ENCODE results near the gene GMDS.

GMDS gene

DNA sequence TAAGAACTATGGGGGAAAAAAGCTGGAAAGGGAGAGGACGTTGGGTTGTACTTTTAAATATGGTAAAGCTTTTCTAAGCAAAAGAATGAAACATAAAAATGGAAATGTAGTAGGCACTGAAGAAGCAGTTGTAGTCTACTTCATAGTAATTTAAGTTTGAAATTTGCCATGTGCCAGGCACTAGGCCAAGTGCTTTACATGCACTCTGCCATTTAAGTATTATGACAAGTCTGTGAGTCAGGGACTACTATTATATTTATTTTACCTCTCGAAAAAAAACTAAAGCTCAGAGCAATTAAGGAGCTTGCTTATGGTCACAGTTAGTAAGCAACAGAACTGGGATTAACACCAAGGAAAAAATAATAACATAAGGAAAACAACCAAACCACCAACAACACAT is 257.8 kb downstream of the GMDS start:
- no peak for DNase-seq (ENCODE audit: low spot score)

DNA sequence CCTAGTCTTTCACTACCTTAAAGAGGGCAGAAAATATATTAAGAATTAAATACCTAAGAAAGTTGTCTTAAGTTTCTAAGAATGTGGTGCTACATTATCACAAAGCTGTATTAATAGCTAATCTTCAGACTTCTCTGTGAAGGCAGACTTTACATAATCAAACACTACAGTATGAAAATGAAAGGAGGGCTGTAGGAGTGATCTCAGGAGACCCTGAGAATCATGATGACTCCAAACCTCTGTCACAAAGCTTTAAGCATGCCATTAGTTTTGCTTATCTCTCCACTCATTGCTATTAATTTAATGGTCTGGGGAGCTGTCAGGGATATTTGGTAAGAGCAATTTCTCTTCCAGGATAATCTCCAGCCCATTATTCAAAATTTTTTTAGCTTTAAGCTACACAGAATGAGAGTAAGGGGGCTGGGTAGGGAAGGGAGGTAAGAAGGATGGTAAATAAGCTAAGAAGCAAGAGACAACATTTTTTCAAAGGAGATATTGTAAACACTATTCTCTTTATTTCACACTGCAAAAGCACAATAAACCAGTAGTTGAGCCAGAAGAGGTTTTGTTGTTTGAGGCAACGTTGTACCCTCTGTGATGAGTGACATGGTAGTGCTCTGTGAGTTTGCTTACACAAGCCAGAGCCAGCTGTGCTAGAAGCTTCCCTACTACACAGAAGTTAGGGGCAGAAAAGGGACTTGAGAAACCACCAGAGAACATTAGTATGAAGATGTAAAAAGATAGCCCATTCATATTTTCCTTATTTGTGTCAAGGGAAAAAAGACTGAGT is 258.8 kb downstream of the GMDS start:
- no peak for DNase-seq (ENCODE audit: low spot score)

DNA sequence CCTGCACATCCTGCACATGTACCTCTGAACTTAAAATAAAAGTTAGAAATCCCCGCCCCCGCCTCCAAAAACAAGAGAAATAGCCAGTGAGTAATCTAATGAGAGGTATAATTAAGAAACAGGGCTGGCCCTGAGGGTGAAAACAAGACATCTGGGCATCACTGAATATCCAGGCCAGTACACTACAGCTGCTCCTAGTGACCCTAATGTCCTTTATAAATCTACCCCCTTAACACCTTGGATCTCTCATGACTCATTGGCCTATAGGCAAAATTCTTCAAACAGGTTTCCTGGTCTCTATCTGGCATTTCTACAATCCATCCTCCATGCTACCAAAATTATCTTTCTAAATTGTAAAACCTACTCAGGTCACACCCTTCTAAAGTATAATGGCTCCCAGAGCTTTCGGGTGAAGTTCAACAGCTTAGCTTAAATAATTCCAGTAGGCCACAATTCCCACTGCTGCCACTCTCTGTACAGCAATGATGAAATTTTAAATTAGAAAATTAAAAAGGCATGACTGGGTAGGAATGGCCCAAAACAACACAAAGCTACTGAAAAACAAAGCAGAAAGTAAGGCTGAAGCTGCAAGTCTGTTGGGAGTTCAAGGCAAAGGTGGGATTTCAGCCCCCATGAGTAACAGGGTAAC is 260.9 kb downstream of the GMDS start:
- DNase-seq (ENCODE audit: low spot score): no peak

DNA sequence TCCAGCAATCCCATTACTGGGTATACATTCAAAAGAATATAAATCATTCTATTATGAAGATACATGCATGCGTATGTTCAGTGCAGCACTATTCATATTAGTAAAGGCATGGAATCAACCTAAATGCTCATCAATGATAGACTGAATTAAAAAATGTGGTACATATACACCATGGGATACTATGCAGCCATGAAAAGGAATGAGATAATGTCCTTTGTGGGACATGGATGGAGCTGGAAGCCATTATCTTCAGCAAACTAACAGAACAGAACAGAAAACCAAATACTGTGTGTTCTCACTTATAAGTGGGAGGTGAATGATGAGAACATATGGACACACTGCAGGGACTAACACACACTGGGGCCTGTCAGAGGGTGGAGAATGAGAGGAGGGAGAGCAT is 261.6 kb downstream of the GMDS start:
- no peak for DNase-seq (ENCODE audit: low spot score)

DNA sequence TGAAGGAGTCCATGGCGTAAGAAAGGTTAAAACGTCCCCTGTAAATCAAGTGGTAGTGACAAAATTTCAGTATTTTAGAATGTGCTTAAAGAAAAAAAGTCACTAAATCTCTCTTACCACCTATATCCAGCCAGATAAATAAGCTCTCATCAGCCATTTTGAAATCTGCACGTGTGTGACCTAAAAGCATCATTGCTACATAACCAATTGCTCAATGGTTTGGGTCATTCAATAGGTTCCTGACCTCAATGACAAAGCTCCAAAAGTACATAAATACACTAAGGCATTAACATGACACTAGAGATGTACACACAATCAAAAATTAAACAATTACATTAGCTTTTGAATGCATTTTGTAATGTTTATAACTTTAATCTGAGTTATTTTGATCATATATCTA is 272.4 kb downstream of the GMDS start:
- DNase-seq (ENCODE audit: low spot score): no peak

DNA sequence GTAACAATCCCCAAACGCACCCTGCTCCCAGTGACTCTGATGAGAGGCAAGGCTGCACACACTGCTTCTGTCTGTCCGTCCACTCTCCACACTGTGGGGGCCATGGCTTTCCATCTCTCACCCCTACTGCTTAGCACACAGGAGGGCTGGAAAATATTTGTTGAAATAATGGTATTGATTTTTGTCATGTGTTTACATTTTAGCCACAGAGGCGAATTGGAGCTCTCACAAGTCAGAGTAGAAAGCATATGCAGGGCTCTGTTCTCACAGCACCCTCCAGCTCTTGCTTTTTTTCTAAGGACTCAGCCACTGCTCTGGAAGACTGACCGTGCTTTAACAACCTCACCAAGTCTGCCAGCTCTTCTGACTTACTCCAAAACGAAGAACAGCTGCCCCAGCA is 273.8 kb downstream of the GMDS start:
- no peak for DNase-seq (ENCODE audit: low spot score)

DNA sequence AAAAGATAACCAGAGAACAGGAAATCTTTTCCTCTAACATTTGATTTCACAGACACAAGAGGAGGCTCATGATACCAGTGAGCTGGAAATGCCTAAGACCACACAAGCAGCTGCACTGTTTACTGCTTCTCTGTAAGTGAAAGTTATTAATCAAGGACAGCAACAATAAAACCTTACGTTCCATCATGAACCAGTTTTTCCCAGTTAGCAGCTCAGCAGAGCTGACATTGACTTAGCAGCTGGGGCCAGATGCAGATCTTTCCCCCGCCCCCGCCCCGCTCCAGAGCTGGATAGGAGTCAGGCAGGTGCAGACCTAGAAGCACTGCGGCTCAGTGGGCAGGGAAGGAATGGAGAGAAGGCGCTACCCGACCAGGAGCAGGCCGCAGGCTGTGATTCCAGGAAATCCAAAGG is 275.2 kb downstream of the GMDS start:
- DNase-seq (ENCODE audit: low spot score): no peak

DNA sequence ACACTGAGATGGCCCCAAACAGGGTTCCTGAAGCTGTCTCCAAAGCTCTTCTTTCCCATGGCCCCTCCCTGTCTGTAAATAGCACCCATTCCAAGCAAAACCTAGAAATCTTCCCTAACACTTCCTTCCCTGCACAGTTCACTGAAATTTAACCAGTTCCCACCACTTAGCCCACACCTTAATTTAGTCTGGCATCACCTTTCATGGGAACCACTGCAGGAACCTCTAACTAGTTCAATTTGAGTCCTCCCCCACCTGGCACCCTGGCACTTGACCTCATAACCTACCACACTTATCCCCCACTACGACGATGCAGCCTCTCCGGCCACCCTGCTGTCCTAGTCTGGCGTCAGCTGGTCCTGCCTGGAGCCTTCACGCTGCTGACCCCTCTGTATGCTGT is 278.7 kb downstream of the GMDS start:
- no peak for DNase-seq (ENCODE audit: low spot score)

DNA sequence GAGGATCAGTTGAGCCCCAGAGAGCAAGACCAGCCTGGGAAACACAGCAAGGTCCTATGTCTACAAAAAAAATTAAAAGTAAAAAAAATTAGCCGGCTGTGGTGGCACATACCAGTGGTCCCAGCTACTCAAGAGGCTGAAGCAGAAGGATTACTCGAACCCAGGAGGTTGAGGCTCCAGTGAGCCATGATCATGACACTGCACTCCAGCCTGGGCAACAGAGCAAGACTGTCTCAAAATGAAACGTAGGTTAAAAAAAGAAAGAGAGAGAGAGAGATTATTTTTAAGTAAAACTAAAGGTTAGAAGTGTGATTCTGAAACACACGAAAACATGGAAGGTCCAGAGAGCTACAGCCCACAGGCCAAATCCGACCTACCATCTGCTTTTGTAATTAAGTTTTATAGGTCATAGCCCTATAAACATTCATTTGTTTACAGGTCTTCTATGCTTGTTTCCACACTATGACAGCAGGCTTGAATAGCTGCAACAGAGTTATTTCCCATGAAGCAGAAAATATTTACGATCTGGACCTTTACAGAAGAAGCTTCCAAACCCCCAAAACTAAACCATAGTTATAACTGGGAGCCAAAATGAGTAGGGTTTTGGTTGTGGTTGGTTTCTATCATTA is 279.7 kb downstream of the GMDS start:
- no peak for DNase-seq (ENCODE audit: low spot score)

DNA sequence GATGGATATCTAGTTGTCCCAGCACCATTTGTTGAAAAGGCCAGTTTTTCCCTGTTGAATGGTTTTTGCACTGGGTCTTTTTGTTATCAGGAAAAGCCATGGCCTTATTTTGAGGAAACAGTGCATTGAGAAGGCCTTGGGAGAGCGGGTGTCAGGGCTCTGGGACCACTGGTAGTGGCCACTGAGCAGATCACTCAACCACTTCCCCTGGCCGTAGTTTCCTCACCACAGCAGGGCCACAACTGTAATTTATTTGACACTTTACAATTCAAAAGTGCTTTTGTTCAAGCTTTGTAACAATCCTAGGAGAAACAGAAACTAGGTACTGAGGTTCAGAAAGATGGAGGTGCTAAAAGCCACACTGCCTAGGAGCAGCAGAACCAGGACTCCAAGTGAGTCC is 281.8 kb downstream of the GMDS start:
- DNase-seq (ENCODE audit: low spot score): no peak

DNA sequence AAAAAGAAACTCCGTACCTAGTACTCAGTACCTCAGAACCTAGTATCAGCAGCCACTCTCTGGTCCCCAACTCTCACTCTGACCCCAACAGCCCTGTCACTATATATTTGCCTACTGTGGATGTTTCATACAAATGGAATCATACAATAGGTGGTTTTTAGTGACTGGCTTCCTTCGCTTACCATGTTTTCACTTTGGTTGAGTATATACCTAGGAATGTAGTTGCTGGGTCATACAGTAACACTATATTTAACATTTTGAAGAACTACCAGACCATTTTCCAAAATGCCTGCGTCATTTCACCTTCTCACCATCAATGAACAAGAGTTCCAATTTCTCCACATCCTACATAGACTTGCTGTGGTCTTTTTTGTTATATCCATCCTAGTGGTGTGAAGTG is 283.2 kb downstream of the GMDS start:
- no peak for DNase-seq (ENCODE audit: low spot score)

DNA sequence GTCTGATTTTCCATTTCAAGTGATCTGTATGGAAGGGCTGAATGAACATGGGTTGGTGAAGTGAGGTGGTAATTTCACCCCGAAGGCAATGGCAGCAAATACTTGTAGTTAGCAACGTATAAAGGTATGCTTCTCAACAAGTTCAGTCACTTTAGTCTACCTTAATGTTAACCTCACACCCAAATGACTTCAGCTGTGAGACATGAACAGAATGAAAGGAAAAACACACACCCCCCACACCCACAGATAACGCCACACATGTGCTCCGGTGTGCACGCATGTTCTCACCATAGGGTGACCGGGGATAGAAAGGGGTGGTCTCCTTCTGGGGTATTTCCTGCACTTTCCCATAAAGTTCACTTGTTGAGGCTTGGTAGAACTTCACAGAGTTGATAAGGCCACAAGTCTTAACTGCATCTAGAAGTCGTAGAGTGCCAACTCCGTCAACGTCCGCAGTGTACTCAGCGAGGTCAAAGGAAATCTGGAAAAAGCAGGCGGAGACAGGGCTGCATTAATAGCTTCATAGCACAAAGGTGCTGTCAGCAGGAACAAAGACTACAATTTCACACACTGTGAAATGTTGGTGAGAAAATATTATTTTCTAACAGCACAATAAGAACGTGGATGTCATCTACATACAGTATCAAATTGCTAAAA is 284.8 kb downstream of the GMDS start:
- DNase-seq (ENCODE audit: low spot score): no peak

DNA sequence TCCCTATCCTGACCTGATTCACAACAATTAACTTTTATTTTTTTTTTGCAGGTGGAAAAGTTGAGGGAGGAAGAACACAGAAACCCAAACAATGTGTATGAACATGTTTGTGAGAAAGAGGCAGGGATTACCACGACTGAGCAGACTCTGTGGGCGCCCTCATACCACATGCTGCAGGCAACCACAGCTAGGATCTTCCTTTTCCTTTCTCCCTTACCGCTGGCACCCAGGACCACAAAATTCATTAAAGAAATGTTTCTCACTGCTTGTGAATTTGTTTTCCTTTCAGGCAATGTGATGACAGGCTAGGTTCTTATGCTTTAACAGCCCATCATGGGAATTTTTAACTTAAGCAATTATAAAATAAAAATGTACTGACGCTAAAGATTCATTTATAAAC is 287.1 kb downstream of the GMDS start:
- no peak for DNase-seq (ENCODE audit: low spot score)

DNA sequence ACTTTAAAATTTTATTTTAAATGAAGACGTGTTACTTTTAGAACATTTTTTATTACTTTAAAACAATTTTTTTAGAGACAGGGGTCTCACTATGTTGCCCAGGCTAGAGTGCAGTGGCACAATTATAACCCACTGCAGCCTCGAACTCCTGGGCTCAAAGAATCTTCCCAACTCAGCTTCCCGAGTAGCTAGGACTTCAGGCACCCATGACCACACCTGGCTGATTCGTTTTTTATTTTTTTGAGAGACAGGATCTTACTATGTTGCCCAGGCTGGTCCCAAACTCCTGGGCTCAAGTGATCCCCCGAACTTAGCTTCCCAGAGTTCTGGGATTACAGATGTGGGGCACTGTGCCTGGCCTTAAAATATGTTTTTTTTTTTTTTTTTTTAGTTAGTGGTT is 287.7 kb downstream of the GMDS start:
- DNase-seq (ENCODE audit: low spot score): no peak

DNA sequence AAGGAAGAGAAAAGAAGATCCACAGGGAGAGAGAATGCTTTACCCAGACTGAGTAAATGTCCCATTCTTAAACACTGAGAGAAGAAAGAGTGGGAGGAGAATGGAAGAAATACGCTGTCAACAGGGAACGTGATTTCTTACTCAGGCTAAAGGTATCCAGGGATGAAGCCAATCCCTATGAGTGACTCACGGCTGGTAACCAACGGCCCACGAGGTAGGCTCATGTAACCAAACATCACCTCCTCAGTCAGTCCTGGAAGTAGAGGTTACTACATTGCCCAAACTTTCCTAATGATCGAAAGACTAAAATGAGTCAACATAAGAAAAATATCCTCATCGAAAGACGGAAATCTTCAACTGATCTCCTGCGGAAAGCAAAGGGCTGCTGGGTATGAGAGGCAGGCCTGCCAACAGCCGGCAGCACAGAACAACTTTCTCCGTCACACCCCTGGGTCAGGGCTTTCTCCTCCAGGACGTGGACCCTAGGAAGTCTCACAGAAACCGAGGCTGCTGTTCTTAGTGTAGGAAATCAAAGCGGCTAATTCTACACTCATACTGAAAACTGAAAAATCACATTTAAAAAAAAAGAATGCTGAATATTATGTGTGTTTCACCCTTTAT is 292.6 kb downstream of the GMDS start:
- no peak for DNase-seq (ENCODE audit: low spot score)

DNA sequence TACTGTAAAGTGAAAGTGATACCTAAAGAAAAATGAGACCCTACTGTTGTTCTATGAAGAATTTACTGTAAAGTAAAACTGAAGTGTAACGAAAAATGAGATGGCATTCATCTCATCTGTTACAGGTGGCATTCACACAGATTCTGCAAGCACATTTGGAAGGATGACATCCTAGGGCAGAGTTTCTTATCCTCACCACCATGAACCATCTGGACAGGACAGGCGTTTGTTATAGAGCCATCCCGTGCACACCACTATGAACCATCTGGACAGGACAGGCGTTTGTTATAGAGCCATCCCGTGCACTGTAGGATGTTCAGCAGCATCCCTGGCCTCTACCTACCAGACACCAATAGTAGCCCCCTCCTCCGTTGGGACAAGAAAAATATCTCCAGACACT is 294.8 kb downstream of the GMDS start:
- DNase-seq (ENCODE audit: low spot score): no peak

DNA sequence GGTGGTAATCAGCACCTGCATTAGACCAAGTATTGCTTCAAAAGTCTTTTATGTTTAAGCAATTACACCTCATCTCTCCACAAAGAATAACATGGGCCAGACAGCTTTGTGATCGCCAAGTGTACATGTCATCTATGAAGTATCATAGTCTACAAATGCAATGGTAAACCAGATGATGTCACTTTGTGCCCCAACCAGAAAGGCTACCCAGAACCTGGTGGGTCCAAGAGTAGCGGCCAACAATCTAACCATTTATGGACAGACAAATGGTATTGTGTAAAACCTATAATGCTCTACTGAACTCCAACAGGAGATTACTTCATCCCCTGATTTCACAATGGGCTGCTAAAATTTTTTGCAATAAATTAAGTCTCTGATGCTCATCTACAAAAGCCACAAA is 295.9 kb downstream of the GMDS start:
- DNase-seq (ENCODE audit: low spot score): no peak

DNA sequence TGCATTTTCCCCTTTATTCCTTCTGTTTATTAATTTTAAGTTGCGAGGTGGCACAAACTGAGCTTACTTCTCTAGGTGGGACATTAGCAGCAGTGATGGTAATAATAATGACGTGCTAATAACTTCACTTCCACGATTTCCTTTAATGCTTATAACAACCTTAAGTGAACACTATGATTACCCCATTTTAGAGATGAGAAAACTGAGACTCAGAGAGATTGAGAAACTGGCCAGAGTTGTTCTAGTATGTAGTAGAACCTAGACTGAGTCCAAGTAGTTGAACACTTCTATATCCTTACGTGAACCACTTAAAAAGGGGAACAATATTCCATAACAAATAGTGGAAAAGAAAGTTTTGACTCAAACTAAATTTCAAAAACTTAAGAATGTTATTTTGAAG is 297.5 kb downstream of the GMDS start:
- DNase-seq (ENCODE audit: low spot score): no peak

DNA sequence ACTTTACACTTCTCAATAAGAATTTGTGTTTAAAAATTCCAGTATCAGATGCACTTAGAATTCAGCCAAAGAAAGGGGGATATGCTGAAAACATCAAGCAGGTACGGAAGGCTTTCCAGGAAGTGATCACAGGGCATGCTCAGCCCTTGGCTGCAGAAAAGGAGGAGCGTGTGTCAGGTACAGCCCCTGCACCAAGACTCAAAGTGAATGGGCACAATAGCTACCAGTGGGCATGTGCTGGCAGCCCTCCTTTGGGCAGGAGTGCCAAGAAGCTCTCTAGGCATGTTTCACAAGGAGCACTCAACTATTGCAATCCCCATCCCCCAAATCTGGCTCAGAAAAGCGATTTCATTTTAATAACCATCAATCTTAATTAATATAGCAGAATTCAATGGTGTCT is 298.8 kb downstream of the GMDS start:
- no peak for DNase-seq (ENCODE audit: low spot score)

DNA sequence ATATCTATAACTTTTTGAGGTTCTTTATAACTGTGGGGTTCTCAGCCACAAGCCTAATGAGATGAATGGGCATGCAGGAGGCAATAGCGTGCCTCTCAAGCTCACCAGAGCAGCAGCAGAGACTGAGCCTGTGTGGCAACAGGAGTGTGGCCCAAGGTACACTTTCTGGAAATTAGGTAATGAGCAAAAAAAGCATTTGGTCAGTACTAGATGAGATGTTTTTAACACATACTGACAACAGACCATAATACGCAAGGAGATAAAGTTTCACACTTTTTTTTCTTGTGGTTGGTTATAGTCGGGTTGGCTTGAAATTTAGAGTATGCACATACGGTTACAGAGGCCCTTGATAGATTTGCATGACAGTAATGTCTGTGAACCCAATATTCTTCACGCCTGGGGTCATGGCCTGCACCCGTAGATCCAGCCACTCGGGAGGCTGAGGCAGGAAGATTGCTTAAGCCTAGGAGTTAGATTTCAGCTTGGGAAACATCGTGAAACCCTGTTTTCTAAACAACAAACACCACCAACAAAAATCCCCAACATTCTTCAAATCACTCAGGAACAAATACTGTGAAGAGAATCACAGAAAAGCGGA is 300.1 kb downstream of the GMDS start:
- no peak for DNase-seq (ENCODE audit: low spot score)

DNA sequence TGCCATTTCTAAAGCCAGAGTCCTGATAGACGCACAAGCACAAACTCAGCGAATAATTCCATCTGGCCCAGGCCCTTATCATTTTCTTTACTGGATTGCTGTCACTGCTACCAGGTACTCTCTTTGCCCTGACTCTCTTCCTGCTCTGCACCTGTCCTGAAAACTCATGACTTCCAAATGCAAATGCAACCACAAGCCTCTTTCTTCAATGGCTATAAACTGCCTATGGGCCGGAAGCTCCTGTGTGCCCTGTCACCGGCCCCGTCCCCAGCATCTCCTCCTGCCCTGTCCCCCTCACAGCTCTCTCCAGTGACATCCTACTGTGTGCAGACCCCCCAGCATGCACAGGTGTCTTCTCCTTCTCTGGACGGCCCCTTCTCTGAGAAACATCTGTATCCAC is 302.6 kb downstream of the GMDS start:
- no peak for DNase-seq (ENCODE audit: low spot score)

DNA sequence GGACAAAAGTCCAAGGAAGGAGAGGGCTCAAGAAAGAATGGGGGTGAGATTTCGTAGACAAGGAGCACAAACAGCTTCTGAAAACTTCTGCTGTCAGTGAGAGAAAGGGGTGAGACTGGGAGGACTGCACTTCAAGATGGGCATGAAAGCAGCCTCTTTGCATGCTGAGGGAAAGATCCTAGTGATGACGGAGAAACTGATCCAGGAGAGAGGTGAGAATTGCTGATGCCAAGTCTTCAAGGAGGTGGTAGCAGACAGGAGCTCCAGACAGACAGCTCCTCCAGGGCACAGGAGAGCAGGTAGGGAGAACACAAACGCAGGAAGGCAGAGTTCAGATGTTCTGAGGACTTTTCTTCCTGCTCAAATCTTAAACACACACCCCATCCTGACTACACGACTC is 303.9 kb downstream of the GMDS start:
- DNase-seq (ENCODE audit: low spot score): no peak
